Adipocyte (in vitro differentiated cells): ENCODE measurements around the gene FBLN1.
"Not testable (repeated sequence)": the region's sequence is repeated elsewhere in the genome, so short reads cannot be mapped to it uniquely, and the experiment has no call there.

Experiments
- DNase-seq: peaks from one replicate; pipeline ENCODE4 v3.0.0-alpha.2; 2015; ENCODE audit warnings: low read depth
- H3K27me3 ChIP-seq: replicated peaks from 2 replicates; pipeline ENCODE4 v1.7.0; 2013; ENCODE audit warnings: mild to moderate bottlenecking, low read length, moderate library complexity; ENCODE audit not compliant: control insufficient read depth, insufficient read depth
- H3K36me3 ChIP-seq: 2 replicates; pipeline ENCODE4 v1.7.0; 2013; ENCODE audit warnings: low read length, mild to moderate bottlenecking, moderate library complexity; ENCODE audit not compliant: control insufficient read depth, insufficient read depth, severe bottlenecking
- H3K4me1 ChIP-seq: 2 replicates; pipeline ENCODE4 v1.7.0; 2013; ENCODE audit warnings: mild to moderate bottlenecking, low read length, moderate library complexity; ENCODE audit not compliant: control insufficient read depth, insufficient read depth
- H3K4me3 ChIP-seq: 2 replicates; pipeline ENCODE4 v1.7.0; 2013; ENCODE audit warnings: mild to moderate bottlenecking, low read length, moderate library complexity
- H3K9ac ChIP-seq: 2 replicates; pipeline ENCODE4 v1.7.0; 2013; ENCODE audit warnings: mild to moderate bottlenecking, low read length, moderate library complexity
- H3K9me3 ChIP-seq: 2 replicates; pipeline ENCODE4 v1.7.0; 2013; ENCODE audit warnings: mild to moderate bottlenecking, low read length, moderate library complexity; ENCODE audit not compliant: control insufficient read depth

FBLN1 gene

DNA sequence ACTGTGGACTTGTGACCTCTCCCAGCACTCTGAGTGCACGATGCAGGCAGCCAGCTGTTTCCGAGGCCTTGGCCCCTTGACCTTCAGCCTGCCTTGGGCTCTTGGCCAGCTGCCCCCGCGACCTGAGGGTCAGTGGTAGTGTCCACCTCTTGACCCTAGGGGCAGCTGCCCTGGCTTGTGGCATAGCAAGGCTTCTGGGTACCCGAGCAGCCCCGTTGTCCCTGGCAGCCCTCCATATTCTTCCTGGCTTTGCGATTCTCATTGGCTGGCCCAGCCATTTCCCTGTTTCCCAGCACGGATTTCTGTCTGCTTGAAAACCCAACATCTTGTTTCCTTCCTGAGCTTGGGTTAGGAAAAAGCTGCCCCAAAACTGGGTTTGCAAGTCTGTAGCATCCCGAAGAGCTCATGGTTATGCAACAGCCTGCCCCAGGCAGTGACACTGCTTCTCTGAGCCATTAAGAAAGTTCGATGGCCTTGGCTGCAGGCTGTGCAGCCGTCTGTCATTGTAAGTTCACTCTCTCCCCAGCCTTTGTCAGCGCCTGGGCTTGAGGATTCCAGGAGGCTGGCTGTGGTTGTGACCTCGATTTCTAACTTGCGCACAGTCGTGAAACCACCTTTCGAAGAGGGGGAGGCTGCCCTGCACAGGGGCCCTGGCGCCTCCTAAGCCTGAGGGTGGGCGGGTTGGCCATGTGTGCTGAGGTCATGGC is 48.8 kb downstream of the FBLN1 start:
- Histone ChIP-seq H3K4me3 (no peak overlapping the region), H3K9me3 (no peaks in the 10 kb centered on the region), H3K9ac (peak overlapping the region; percentile 75), H3K36me3 (peaks cover 14% of the 10 kb centered on the region), H3K4me1 (peaks cover 63% of the 10 kb centered on the region), H3K27me3 (no peaks in the 10 kb centered on the region)
- no peak for DNase-seq

DNA sequence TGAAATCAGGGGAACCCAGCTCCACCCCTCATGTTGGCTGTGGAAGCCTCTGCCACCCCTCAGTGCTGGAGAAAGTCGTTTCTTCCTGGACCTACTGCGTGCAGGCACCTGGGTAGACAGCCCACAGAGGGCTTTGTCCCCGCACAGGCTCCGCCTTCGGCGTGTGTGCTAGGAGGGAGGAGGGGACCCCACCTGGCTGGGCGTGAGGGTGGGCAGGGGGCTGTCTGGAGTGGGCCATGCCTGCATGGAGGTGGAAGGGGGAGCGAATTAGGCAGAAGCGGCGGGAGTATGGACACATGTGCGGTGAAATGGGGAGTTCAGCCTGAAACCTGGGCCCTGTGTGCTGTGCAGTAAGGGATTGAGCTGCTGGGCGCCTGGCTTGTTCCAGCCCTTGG is 49.3 kb downstream of the FBLN1 start:
- Histone ChIP-seq H3K27me3 (no peaks in the 10 kb centered on the region), H3K9me3 (no peaks in the 10 kb centered on the region), H3K9ac (peak overlapping the region; percentile 75), H3K4me3 (no peak overlapping the region), H3K36me3 (peaks cover 14% of the 10 kb centered on the region), H3K4me1 (peaks cover 63% of the 10 kb centered on the region)
- DNase-seq: no peak

- Histone ChIP-seq H3K4me3 (peak overlapping the region; percentile 15), H3K9ac (peak overlapping the region; percentile 75), H3K4me1 (peaks cover 63% of the 10 kb centered on the region), H3K27me3 (no peaks in the 10 kb centered on the region), H3K9me3 (no peaks in the 10 kb centered on the region), H3K36me3 (peaks cover 14% of the 10 kb centered on the region)
- peak; percentile 77 for DNase-seq
Measured at GRCh38 chr22:45552580-45553350, 50.1 kb downstream of the FBLN1 start.

DNA sequence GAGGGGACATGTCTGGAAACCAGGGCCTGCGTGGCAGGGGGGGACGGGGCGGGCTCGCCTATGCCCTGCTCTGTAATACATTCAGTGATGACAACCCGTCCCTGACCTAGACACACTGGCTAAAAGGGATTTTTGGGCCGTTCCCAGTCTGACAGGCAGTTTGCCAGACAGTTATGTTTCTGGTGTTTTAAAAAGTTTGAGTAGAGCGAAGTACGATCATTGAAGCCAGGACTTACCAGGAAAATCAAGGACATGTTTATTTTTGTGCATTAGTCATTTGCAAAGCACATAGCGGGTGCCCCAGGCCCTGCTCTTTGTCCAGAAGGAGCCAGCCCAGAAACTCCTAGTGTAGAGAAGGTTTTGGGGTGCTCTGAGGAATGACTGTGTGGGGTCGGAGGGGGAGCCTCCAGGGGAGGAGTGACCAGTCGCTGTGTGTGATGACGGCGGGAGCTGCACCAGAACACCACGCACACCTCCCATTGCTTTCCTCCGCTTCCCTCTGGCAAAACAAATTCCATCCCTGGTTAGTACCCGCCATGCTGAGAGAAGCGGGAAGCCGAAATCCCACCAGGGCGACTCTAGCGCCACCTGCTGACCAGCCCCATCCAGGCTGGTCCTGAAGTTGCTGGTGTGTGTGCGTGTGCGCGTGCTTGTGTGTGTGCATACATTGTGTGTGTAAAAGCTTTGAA is 50.8 kb downstream of the FBLN1 start:
- Histone ChIP-seq H3K36me3 (peaks cover 7% of the 10 kb centered on the region), H3K4me3 (peak overlapping the region; percentile 15)

GRCh38 chr22:45554040-45554406 is 51.3 kb downstream of the FBLN1 start:
- Histone ChIP-seq H3K27me3 (no peaks in the 10 kb centered on the region), H3K9ac (peak overlapping the region; percentile 75), H3K9me3 (no peaks in the 10 kb centered on the region), H3K36me3 (peaks cover 10% of the 10 kb centered on the region), H3K4me3 (no peak overlapping the region), H3K4me1 (peaks cover 51% of the 10 kb centered on the region)
- no peak for DNase-seq

More for the DNA sequence above, 50.8 kb downstream of the FBLN1 start:
- Histone ChIP-seq H3K4me1 (peaks cover 57% of the 10 kb centered on the region), H3K9me3 (no peaks in the 10 kb centered on the region), H3K9ac (peak overlapping the region; percentile 75), H3K27me3 (no peaks in the 10 kb centered on the region)
- DNase-seq: peak; percentile 87

- H3K4me1 ChIP-seq: peaks cover 43% of the 10 kb centered on the region
- H3K36me3 ChIP-seq: peaks cover 13% of the 10 kb centered on the region
- no peaks in the 10 kb centered on the region for H3K27me3 ChIP-seq
- H3K9ac ChIP-seq: no peak overlapping the region
- H3K4me3 ChIP-seq: no peak overlapping the region
- H3K9me3 ChIP-seq: peaks cover 3% of the 10 kb centered on the region
- no peak for DNase-seq
Measured at GRCh38 chr22:45554861-45555260, 52.2 kb downstream of the FBLN1 start.

- peaks cover 14% of the 10 kb centered on the region for H3K36me3 ChIP-seq
- peaks cover 12% of the 10 kb centered on the region for H3K9me3 ChIP-seq
- H3K27me3 ChIP-seq, H3K9ac ChIP-seq, H3K4me3 ChIP-seq, DNase-seq: not testable (repeated sequence)
- H3K4me1 ChIP-seq: peaks cover 12% of the 10 kb centered on the region
Measured at GRCh38 chr22:45557926-45558325, 55.2 kb downstream of the FBLN1 start.

DNA sequence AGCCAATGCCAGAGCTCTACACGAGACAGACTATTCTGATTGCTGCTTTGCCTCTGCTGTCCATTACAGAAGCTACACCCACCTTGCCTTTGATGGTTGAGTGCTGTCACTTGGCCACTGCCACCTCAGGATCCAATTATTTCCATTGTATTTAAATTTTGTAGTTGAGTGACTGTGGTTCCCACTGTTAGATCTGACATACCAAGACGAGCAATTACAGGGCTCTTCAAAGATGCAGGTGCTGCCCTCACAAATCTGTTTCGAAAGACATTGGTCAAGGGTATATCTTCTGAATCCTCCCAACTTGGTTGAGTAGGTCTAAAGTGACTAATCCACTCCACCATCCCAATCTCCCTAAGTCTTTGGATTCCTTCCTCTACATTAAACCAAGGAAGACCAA is 57.4 kb downstream of the FBLN1 start:
- peaks cover 14% of the 10 kb centered on the region for H3K36me3 ChIP-seq
- H3K9ac ChIP-seq: not testable (repeated sequence)

GRCh38 chr22:45560761-45561160 is 58.1 kb downstream of the FBLN1 start:
- H3K4me3 ChIP-seq, DNase-seq, H3K9ac ChIP-seq, H3K4me1 ChIP-seq, H3K27me3 ChIP-seq: not testable (repeated sequence)
- Histone ChIP-seq H3K36me3 (peaks cover 14% of the 10 kb centered on the region), H3K9me3 (peaks cover 12% of the 10 kb centered on the region)

More for the DNA sequence above, 57.4 kb downstream of the FBLN1 start:
- not testable (repeated sequence) for DNase-seq, H3K4me3 ChIP-seq, H3K4me1 ChIP-seq, H3K27me3 ChIP-seq
- H3K9me3 ChIP-seq: peaks cover 12% of the 10 kb centered on the region

- Histone ChIP-seq H3K4me1 (no peaks in the 10 kb centered on the region), H3K27me3 (no peaks in the 10 kb centered on the region), H3K4me3 (no peak overlapping the region), H3K9ac (no peak overlapping the region), H3K36me3 (peaks cover 14% of the 10 kb centered on the region), H3K9me3 (peaks cover 12% of the 10 kb centered on the region)
- DNase-seq: peak; percentile 55
Measured at GRCh38 chr22:45562102-45562501, 59.4 kb downstream of the FBLN1 start.
